Amygdala (tissue), 56 donors: Measurements from ENCODE around the gene ZNF778.
"Not testable (repeated sequence)": the region's sequence is repeated elsewhere in the genome, so short reads cannot be mapped to it uniquely, and the experiment has no call there.

Experiments used
- DNase-seq, 56 donors: peaks; one replicate each; lab custom pipeline; 2025; lab: John Stamatoyannopoulos, UW

Gene ZNF778

GRCh38 chr16:89210165-89210903, 7.2 kb upstream of the ZNF778 start:
- DNase-seq, result no peak

- DNase-seq, result no peak
These were observed 6.5 kb upstream of the ZNF778 start for GRCh38 chr16:89210904-89211515.

GRCh38 chr16:89216315-89217137, 977 bp upstream of the ZNF778 start:
- DNase-seq, result peak in 48 of 56 donors; percentile 1 to 76 (median 48)

DNA sequence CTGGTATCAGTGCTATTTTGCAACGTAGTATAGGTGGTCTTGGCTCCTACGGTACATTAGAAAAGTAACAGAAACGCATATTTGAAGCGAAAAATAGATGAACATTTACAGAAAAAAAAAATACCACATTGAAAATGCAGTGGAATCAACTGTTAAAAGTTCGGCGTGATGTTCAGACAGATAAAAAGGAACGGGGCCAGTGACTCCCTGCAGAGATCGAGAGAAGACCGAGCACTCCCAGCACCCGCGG, 440 bp upstream of the ZNF778 start:
- DNase-seq, result no peak

DNA sequence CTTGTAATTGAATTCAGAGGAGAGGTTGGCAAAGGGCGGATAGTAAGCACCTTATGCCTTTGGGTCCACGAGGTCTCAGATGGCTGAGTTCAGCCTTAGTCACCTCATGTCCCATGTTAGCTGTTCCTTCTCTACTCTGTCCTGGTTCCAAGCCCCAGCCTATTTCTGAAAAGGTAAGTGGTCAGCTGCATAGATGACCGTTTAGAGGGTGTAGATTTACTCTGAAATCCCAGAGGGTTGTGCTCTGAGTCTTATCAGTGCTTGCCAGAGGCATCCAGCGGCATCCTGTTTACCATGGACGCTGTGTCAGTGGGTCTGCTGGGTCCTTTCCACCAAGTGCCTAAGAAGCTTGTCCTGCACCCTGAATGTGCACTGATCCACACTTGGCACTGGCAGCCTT, 1.9 kb downstream of the ZNF778 start:
- no peak for DNase-seq

GRCh38 chr16:89221604-89222003, 4.1 kb downstream of the ZNF778 start:
- no peak for DNase-seq

- no peak for DNase-seq
These were observed 5.4 kb downstream of the ZNF778 start for GRCh38 chr16:89222931-89223330.

GRCh38 chr16:89224665-89225064, 7.2 kb downstream of the ZNF778 start:
- no peak for DNase-seq

- DNase-seq, result peak in 5 of 56 donors; percentile 8 to 34 (median 20)
These were observed 12.8 kb downstream of the ZNF778 start for GRCh38 chr16:89230255-89230654.

DNA sequence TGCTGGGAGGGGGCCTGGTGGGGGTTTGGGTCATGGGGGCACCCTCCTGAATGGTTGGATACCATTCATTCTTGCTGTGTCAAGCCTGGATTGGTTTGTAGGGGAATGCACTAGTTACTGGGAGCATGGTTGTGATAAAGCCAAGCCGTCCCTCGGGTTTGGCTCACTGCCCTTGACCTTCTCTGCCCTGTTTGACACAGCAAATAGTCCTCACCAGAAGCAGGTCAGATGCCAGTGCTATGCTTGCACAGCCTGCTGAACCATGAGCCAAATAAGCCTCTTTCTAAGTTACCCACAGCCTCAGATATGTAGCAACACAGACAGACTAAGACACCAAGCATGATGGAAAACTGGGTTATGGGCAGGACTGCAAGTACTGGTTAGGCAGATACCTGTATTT, 14.6 kb downstream of the ZNF778 start:
- DNase-seq, result no peak

GRCh38 chr16:89233678-89234490, 16.4 kb downstream of the ZNF778 start:
- DNase-seq, result no peak

GRCh38 chr16:89237733-89238132, 20.2 kb downstream of the ZNF778 start:
- DNase-seq, result no peak

DNA sequence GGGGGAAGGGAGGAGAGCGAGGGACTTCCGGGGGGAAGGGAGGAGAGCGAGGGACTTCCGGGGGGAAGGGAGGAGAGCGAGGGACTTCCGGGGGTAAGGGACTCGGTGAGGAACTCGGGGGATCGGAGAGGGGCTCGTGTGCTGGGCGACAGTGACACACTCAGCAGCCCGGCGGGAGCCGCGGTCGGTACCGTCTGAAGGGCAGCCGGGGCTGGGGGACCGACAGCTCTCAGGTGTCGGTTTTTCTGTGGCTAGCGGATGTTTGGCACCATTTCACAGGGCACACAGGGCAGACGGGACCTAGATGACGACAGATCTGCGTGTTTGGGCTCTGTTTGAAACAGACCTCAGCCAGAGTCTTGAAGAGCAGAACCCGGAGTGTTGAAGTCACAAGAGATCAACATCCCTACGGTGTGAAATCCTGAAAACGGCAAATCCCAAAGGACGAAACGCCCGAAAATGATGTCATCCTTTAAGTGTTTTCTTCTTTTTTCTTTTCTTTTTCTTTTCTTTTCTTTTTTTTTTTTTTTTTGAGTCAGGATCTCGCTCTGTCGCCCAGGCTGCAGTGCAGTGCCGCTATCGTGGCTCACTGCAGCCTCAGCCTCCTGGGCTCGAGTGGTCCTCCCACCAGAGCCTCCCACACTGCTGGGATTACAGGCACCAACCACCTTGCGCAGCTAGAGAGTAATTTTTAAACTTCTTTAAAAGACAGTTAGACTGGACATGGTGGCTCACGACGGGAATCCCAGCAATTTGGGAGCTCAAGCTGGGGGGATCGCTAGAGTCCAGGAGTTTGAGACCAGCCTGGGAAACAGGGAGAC, 23.9 kb downstream of the ZNF778 start:
- DNase-seq, result peak in 52 of 56 donors; percentile 30 to 85 (median 69)

DNA sequence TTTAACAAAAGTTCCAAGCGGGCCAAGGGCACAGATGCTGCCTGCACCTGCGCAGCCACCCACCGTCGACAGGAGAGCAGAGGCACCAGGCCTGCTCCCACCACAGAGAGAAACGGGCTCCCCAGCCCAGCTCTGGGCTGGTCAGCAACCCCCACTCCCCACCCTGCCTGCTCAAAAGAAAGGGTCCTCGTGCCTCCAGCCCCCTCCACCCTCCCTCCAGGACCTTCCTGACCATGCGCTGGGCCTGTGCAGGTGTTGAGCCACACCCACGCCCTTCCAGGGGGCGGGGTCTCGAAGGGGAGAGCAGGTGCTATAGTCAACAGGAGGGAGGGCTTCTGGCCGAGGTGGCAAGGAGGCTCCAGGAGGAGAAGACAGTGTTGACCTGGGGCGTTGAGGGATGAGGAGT, 25.3 kb downstream of the ZNF778 start:
- no peak for DNase-seq

GRCh38 chr16:89243664-89244063, 26.2 kb downstream of the ZNF778 start:
- no peak for DNase-seq

DNA sequence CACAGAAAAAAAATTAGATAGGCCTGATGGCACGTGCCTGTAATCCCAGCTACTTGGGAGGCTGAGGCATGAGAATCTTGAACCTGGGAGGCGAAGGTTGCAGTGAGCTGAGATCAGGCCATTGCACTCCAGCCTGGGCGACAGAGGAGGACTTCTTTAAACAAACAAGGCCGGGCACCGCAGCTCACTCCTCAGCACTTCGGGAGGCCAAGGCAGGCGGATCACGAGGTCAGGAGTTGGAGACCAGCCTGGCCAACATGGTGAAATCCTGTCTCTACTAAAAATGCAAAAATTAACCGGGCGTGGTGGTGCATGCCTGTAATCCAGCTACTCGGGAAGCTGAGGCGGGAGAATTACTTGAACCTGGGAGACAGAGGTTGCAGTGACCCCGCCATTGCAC, 26.8 kb downstream of the ZNF778 start:
- DNase-seq, result not testable (repeated sequence)

DNA sequence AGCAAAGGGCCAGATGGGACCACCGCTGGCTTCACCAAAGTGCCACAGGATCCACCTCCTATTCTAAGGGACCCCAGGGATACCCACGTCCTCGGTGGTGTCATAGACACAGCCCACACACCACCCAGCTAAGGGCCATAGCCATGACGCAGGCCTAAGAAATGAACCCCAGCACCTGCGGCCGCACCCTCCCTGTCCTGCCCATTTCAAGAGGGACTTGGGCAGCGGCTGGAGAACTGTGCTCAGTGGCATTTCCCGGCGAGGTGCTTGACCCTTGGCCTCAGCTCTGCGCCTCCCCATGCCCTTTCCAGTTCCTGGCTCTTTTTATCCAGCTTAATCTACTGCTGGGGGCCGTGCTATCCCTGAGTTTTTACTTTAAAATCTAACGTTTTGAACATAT, 27.3 kb downstream of the ZNF778 start:
- no peak for DNase-seq

- DNase-seq, result no peak
These were observed 28.9 kb downstream of the ZNF778 start for GRCh38 chr16:89246383-89246902.

GRCh38 chr16:89246903-89247733, 29.6 kb downstream of the ZNF778 start:
- peak; percentile 17 to 95 (median 84) for DNase-seq
